ENCODE data around the gene RNF213.

RNF213 gene

GRCh38 chr17:80247561-80247960 is 13.1 kb upstream of the RNF213 start:
- TF ChIP-seq POLR2AphosphoS5 (IDR thresholded peaks at IDR 0.05; ENCODE audit: low read depth, low read length) = no peak
- no peak for TF ChIP-seq FOXP2 (optimal IDR thresholded peaks at IDR 0.05; ENCODE audit: borderline replicate concordance, extremely low read depth, extremely low read length, insufficient read depth)
- no peak for TF ChIP-seq REST (IDR thresholded peaks at IDR 0.05; ENCODE audit: insufficient read depth in 1 of 2, low read depth in 2 of 2, low read length in 2 of 2)
- TF ChIP-seq SIN3A (IDR thresholded peaks at IDR 0.05; ENCODE audit: borderline replicate concordance, insufficient read depth, low read length) = no peak
- TF ChIP-seq TAF1 (IDR thresholded peaks at IDR 0.05; ENCODE audit: borderline replicate concordance, insufficient read depth, low read length) = no peak

GRCh38 chr17:80248001-80248893 is 12.4 kb upstream of the RNF213 start:
- TF ChIP-seq POLR2AphosphoS5 (IDR thresholded peaks at IDR 0.05; ENCODE audit: low read depth, low read length) (no peak), TAF1 (IDR thresholded peaks at IDR 0.05; ENCODE audit: borderline replicate concordance, insufficient read depth, low read length) (no peak), REST (IDR thresholded peaks at IDR 0.05; ENCODE audit: insufficient read depth in 1 of 2, low read depth in 2 of 2, low read length in 2 of 2) (no peak), FOXP2 (optimal IDR thresholded peaks at IDR 0.05; ENCODE audit: borderline replicate concordance, extremely low read depth, extremely low read length, insufficient read depth) (no peak), SIN3A (IDR thresholded peaks at IDR 0.05; ENCODE audit: borderline replicate concordance, insufficient read depth, low read length) (no peak)

- TF ChIP-seq SIN3A (IDR thresholded peaks at IDR 0.05; ENCODE audit: borderline replicate concordance, insufficient read depth, low read length) (no peak), REST (IDR thresholded peaks at IDR 0.05; ENCODE audit: insufficient read depth in 1 of 2, low read depth in 2 of 2, low read length in 2 of 2) (no peak), FOXP2 (optimal IDR thresholded peaks at IDR 0.05; ENCODE audit: borderline replicate concordance, extremely low read depth, extremely low read length, insufficient read depth) (no peak), POLR2AphosphoS5 (IDR thresholded peaks at IDR 0.05; ENCODE audit: low read depth, low read length) (no peak), TAF1 (IDR thresholded peaks at IDR 0.05; ENCODE audit: borderline replicate concordance, insufficient read depth, low read length) (no peak)
Observed at GRCh38 chr17:80248894-80249710, 11.6 kb upstream of the RNF213 start.

GRCh38 chr17:80251966-80252365 is 8.7 kb upstream of the RNF213 start:
- TF ChIP-seq TAF1 (IDR thresholded peaks at IDR 0.05; ENCODE audit: borderline replicate concordance, insufficient read depth, low read length) (no peak), POLR2AphosphoS5 (IDR thresholded peaks at IDR 0.05; ENCODE audit: low read depth, low read length) (no peak), SIN3A (IDR thresholded peaks at IDR 0.05; ENCODE audit: borderline replicate concordance, insufficient read depth, low read length) (no peak), REST (IDR thresholded peaks at IDR 0.05; ENCODE audit: insufficient read depth in 1 of 2, low read depth in 2 of 2, low read length in 2 of 2) (no peak), FOXP2 (optimal IDR thresholded peaks at IDR 0.05; ENCODE audit: borderline replicate concordance, extremely low read depth, extremely low read length, insufficient read depth) (no peak)

Measured in PFSK-1 (cell line).